Vagina (tissue), 2 donors: ENCODE measurements around the gene FXYD6. TPM values are rescaled to one million over a fixed set of nuclear protein-coding genes. Genes with fewer than 3 reads are reported as not detected.

Source experiments
- DNase-seq, 2 donors: peaks; one replicate each; pipeline ENCODE4 v3.0.0-alpha.2; 2017; ENCODE audit errors: extremely low spot score in 2 of 2
- H3K27ac ChIP-seq: fragments of 200-600 bp; sonication (generic); one replicate; pipeline ENCODE4 v1.5.1; 2019
- H3K27me3 ChIP-seq: fragments of 200-600 bp; sonication (generic); one replicate; pipeline ENCODE4 v1.5.1; 2019
- H3K36me3 ChIP-seq, 2 donors: fragments of 200-600 bp; sonication (generic); one replicate each; pipeline ENCODE4 v1.5.1; 2017 to 2019
- H3K4me1 ChIP-seq: fragments of 200-600 bp; sonication (generic); one replicate; pipeline ENCODE4 v1.5.1; 2019
- H3K4me3 ChIP-seq, 2 donors: fragments of 200-600 bp; sonication (generic); 1 replicate in 1 of 2; 2 replicates in 1 of 2; pipeline ENCODE4 v1.5.1; 2016 to 2019
- H3K9me3 ChIP-seq: fragments of 200-600 bp; sonication (generic); one replicate; pipeline ENCODE4 v1.5.1; 2019
- POLR2A ChIP-seq, 2 donors: fragments of 450-650 bp; IDR thresholded peaks; one replicate each; pipeline ENCODE4 v1.6.1; 2017; ENCODE audit warnings: antibody characterized with exemption in 2 of 2, mild to moderate bottlenecking in 2 of 2, moderate library complexity in 2 of 2
- POLR2AphosphoS5 ChIP-seq, 2 donors: sonication (generic); formaldehyde crosslinking; IDR thresholded peaks; one replicate each; pipeline ENCODE4 v1.9.0; 2017; ENCODE audit warnings: antibody characterized with exemption in 2 of 2, mild to moderate bottlenecking in 2 of 2, low read depth in 1 of 2; ENCODE audit not compliant: insufficient read depth in 1 of 2
- intact Hi-C: fragments of 100-400 bp; cut with DNase I; formaldehyde crosslinking; loops from one replicate; pipeline ENCODE4 v1.15.1; 2023
- total RNA-seq: library from RNA; depleted of rRNA; stranded (reverse); fragments of >200 nt; gene quantifications from one replicate; pipeline ENCODE4 v1.2.3, GENCODE V29; 2016
- TF ChIP-seq, protein P1 (sequence below), 3 experiments: fragments of 450-650 bp in 2 of 3; fragments of 200-600 bp in 1 of 3; sonication (generic) in 1 of 3; IDR thresholded peaks; one replicate each; pipeline ENCODE4 v1.5.1; 2017 to 2019; ENCODE audit warnings: antibody characterized with exemption in 3 of 3, mild to moderate bottlenecking in 2 of 3, moderate library complexity in 2 of 3

Gene FXYD6
- total RNA-seq, 1 donor from 2014 or later: 75.4 TPM

DNA sequence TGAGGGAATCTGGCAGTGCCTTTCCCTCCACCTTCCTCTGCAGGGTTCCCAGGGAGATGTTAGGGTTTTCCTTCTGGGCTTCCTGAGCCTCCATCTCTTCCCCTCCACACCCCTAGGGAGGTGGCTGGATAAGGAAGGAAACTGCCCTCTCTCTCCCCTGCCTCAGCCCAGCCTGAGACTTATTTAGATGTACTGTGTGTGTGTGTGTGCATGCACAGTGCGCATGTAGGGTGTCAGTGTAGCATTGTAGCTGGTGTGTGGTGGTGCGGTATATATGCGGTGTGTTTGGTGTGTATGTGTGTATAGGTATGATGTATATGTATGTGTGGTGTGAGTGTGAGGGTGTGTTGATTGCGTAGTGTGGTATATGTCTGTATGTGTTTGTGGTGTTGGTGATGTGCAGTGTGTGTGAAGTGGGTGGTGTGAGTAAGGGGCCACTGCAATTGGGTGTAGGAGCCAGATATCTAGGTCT lies 1.5 kb downstream of the FXYD6 start:
- H3K4me1 ChIP-seq: peaks cover 59% of the 10 kb centered on the region
- DNase-seq: peak; percentile 76 to 82

GRCh38 chr11:117874253-117874909 lies 2.1 kb downstream of the FXYD6 start:
- intact Hi-C loops: no loop called here
- H3K27me3 ChIP-seq: no peaks in the 10 kb centered on the region
- H3K4me1 ChIP-seq: peaks cover 62% of the 10 kb centered on the region

More for the DNA sequence above, 1.5 kb downstream of the FXYD6 start:
- no peaks in the 10 kb centered on the region for H3K27me3 ChIP-seq
- H3K36me3 ChIP-seq: no peaks in the 10 kb centered on the region
- TF ChIP-seq, protein P1, sequence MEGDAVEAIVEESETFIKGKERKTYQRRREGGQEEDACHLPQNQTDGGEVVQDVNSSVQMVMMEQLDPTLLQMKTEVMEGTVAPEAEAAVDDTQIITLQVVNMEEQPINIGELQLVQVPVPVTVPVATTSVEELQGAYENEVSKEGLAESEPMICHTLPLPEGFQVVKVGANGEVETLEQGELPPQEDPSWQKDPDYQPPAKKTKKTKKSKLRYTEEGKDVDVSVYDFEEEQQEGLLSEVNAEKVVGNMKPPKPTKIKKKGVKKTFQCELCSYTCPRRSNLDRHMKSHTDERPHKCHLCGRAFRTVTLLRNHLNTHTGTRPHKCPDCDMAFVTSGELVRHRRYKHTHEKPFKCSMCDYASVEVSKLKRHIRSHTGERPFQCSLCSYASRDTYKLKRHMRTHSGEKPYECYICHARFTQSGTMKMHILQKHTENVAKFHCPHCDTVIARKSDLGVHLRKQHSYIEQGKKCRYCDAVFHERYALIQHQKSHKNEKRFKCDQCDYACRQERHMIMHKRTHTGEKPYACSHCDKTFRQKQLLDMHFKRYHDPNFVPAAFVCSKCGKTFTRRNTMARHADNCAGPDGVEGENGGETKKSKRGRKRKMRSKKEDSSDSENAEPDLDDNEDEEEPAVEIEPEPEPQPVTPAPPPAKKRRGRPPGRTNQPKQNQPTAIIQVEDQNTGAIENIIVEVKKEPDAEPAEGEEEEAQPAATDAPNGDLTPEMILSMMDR (IDR thresholded peaks at IDR 0.05): no peak
- TF ChIP-seq POLR2AphosphoS5 (IDR thresholded peaks at IDR 0.05; ENCODE audit: insufficient read depth in 1 of 2, low read depth in 1 of 2) (no peak), POLR2A (IDR thresholded peaks at IDR 0.05) (no peak)
- no peaks in the 10 kb centered on the region for H3K9me3 ChIP-seq
- peak overlapping the region; percentile 80 for H3K27ac ChIP-seq
- H3K4me3 ChIP-seq: peak overlapping the region in 1 of 2 donors; percentile 58
- intact Hi-C loops: no loop called here

DNA sequence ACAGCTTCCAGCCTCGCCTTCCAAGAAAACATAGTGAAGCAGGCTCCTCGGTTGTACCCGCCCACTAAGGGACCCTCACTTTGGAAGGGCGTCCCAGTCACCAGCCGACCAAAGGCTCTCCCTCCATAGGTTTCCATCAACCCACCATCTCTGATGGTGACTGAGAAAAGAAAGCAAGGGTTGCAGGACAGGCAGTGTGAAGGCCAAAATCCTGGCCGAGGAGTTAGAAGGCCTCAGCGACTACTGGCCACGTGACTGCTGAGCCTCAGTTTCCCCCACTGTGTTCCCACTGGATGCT lies 2.7 kb downstream of the FXYD6 start:
- peak overlapping the region; percentile 24 for H3K27ac ChIP-seq
- intact Hi-C loops: no loop called here

More at GRCh38 chr11:117874253-117874909, 2.1 kb downstream of the FXYD6 start:
- DNase-seq: peak; percentile 84 to 86
- Histone ChIP-seq H3K36me3 (no peaks in the 10 kb centered on the region), H3K9me3 (no peaks in the 10 kb centered on the region), H3K27ac (peak overlapping the region; percentile 24), H3K4me3 (peak overlapping the region in 1 of 2 donors; percentile 58)
- TF ChIP-seq POLR2A (IDR thresholded peaks at IDR 0.05): no peak
- TF ChIP-seq, protein P1 (IDR thresholded peaks at IDR 0.05): no peak

GRCh38 chr11:117872975-117873827 lies 3.3 kb downstream of the FXYD6 start:
- H3K4me3 ChIP-seq: no peak overlapping the region
- H3K4me1 ChIP-seq: peaks cover 62% of the 10 kb centered on the region
- intact Hi-C loops: no loop called here
- H3K27ac ChIP-seq: peak overlapping the region; percentile 24
- DNase-seq: peak; percentile 55 to 84
- H3K9me3 ChIP-seq: no peaks in the 10 kb centered on the region
- no peaks in the 10 kb centered on the region for H3K36me3 ChIP-seq
- no peak for TF ChIP-seq POLR2A (IDR thresholded peaks at IDR 0.05)
- no peak for TF ChIP-seq POLR2AphosphoS5 (IDR thresholded peaks at IDR 0.05; ENCODE audit: insufficient read depth in 1 of 2, low read depth in 1 of 2)
- TF ChIP-seq, protein P1 (IDR thresholded peaks at IDR 0.05): no peak
- H3K27me3 ChIP-seq: no peaks in the 10 kb centered on the region

More for the DNA sequence above, 2.7 kb downstream of the FXYD6 start:
- H3K4me1 ChIP-seq: peaks cover 62% of the 10 kb centered on the region
- DNase-seq: peak in 1 of 2 donors; percentile 49
- no peaks in the 10 kb centered on the region for H3K27me3 ChIP-seq
- H3K36me3 ChIP-seq: no peaks in the 10 kb centered on the region
- TF ChIP-seq, protein P1 (IDR thresholded peaks at IDR 0.05): no peak
- no peak for TF ChIP-seq POLR2A (IDR thresholded peaks at IDR 0.05)
- TF ChIP-seq POLR2AphosphoS5 (IDR thresholded peaks at IDR 0.05; ENCODE audit: insufficient read depth in 1 of 2, low read depth in 1 of 2): no peak
- no peaks in the 10 kb centered on the region for H3K9me3 ChIP-seq
- no peak overlapping the region for H3K4me3 ChIP-seq
